ENCODE measurements around the gene CALU. TPM values are rescaled to one million over a fixed set of nuclear protein-coding genes. Genes with fewer than 3 reads are reported as not detected.

CALU gene
- total and polyA plus RNA-seq, 9 donors, result 38.9 to 187 (median 71.0) TPM

GRCh38 chr7:128781851-128782250 is 42.7 kb downstream of the CALU start:
- no peaks in the 10 kb centered on the region for H3K9me3 ChIP-seq
- no peak overlapping the region for H3K4me3 ChIP-seq
- 71 to 74% (median 72%) methylated on average over 3 of the region's 3 CpGs for WGBS, 3 donors
- no peaks in the 10 kb centered on the region for H3K4me1 ChIP-seq (ENCODE audit: insufficient read depth)
- H3K36me3 ChIP-seq, result no peaks in the 10 kb centered on the region
- H3K27ac ChIP-seq, result no peak overlapping the region
- intact Hi-C loops (cut with DNase I), result no loop called here
- no peak for DNase-seq
- no peaks in the 10 kb centered on the region for H3K27me3 ChIP-seq
- TF ChIP-seq CTCF (IDR thresholded peaks at IDR 0.05) (no peak), EP300 (IDR thresholded peaks at IDR 0.05) (no peak), POLR2A (IDR thresholded peaks at IDR 0.05) (no peak)

DNA sequence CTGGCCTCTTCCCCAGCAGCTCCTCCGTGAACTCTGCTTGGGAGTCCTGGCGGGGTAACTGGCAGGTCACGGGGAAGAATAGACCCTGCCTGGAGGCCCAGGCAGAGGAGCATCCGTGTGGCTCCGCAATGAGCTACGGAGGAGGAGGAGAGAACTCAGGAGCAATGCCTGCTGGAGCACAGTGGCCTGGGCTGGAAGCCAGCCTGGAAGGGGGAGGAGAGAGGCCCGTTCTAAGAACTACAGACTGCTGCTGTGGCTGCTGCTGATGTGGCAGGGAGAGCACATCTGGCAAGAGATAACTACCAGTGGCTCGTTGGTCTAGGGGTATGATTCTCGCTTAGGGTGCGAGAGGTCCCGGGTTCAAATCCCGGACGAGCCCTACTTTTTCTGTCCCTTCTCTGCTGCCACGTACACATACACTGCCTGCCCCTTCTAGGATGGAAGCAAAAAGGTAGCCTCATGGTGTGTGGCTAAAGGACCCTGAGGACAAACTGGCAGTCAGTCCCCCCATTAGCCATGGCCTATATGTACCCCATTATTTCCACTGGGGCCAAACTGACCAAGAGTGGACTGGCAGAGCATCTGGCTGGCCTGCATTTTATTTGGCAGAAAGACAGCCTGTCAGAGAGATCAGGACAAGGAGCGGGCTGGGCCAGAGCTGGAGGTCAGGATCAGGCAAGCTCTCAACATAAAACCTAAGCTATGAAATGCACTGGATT is 44.1 kb downstream of the CALU start:
- 10 to 18% (median 14%) methylated on average over 15 of the region's 15 CpGs for WGBS, 3 donors
- Histone ChIP-seq H3K4me3 (no peak overlapping the region), H3K36me3 (no peaks in the 10 kb centered on the region), H3K27me3 (no peaks in the 10 kb centered on the region), H3K4me1 (ENCODE audit: insufficient read depth) (no peaks in the 10 kb centered on the region), H3K9me3 (no peaks in the 10 kb centered on the region), H3K27ac (no peak overlapping the region)
- no peak for TF ChIP-seq POLR2A (IDR thresholded peaks at IDR 0.05)
- TF ChIP-seq EP300 (IDR thresholded peaks at IDR 0.05), result no peak
- no peak for TF ChIP-seq CTCF (IDR thresholded peaks at IDR 0.05)
- intact Hi-C loops (cut with DNase I), result no loop called here
- peak; percentile 75 to 94 (median 83) for DNase-seq

GRCh38 chr7:128785738-128786137 is 46.6 kb downstream of the CALU start:
- TF ChIP-seq CTCF (IDR thresholded peaks at IDR 0.05) (no peak), POLR2A (IDR thresholded peaks at IDR 0.05) (no peak), EP300 (IDR thresholded peaks at IDR 0.05) (no peak)
- intact Hi-C loops (cut with DNase I), result no loop called here
- Histone ChIP-seq H3K9me3 (no peaks in the 10 kb centered on the region), H3K4me3 (no peak overlapping the region), H3K36me3 (no peaks in the 10 kb centered on the region), H3K27me3 (no peaks in the 10 kb centered on the region), H3K4me1 (ENCODE audit: insufficient read depth) (no peaks in the 10 kb centered on the region), H3K27ac (no peak overlapping the region)
- DNase-seq, result no peak
- WGBS, 3 donors, result 78 to 88% (median 83%) methylated on average over 3 of the region's 3 CpGs

GRCh38 chr7:128788446-128789412 is 49.6 kb downstream of the CALU start:
- Histone ChIP-seq H3K4me1 (ENCODE audit: insufficient read depth) (peaks cover 4% of the 10 kb centered on the region), H3K27ac (no peak overlapping the region), H3K9me3 (no peaks in the 10 kb centered on the region), H3K4me3 (no peak overlapping the region), H3K27me3 (no peaks in the 10 kb centered on the region), H3K36me3 (no peaks in the 10 kb centered on the region)
- intact Hi-C loops (cut with DNase I), result no loop called here
- WGBS, 3 donors, result 50 to 58% (median 53%) methylated on average over 9 of the region's 9 CpGs
- DNase-seq, result peak in 4 of 5 donors; percentile 47 to 62 (median 52)
- TF ChIP-seq EP300 (IDR thresholded peaks at IDR 0.05) (no peak), POLR2A (IDR thresholded peaks at IDR 0.05) (no peak), CTCF (IDR thresholded peaks at IDR 0.05) (no peak)
